ENCODE measurements around the gene AVPI1. TPM values are rescaled to one million over a fixed set of nuclear protein-coding genes. Genes with fewer than 3 reads are reported as not detected.

AVPI1 gene
- total RNA-seq, 4 donors from 2014 or later, result 34.2 to 136 (median 45.4) TPM

GRCh38 chr10:97631098-97631497 lies 55.9 kb downstream of the AVPI1 start:
- Histone ChIP-seq H3K4me1 (peaks cover 0 to 18% (median 4%) of the 10 kb centered on the region in 3 donors), H3K36me3 (no peaks in the 10 kb centered on the region), H3K27me3 (no peaks in the 10 kb centered on the region), H3K27ac (no peak overlapping the region), H3K9me3 (no peaks in the 10 kb centered on the region), H3K4me3 (no peak overlapping the region)
- no peak for TF ChIP-seq EP300 (IDR thresholded peaks at IDR 0.05)
- no peak for TF ChIP-seq POLR2A (IDR thresholded peaks at IDR 0.05)
- no peak for TF ChIP-seq POLR2AphosphoS5 (IDR thresholded peaks at IDR 0.05)
- TF ChIP-seq CTCF (IDR thresholded peaks at IDR 0.05), result no peak
- ATAC-seq, result no peak

GRCh38 chr10:97629289-97629688 lies 57.8 kb downstream of the AVPI1 start:
- H3K4me1 ChIP-seq, result peaks cover 0 to 18% (median 4%) of the 10 kb centered on the region in 3 donors
- no peak for TF ChIP-seq POLR2A (IDR thresholded peaks at IDR 0.05)
- no peak for TF ChIP-seq CTCF (IDR thresholded peaks at IDR 0.05)
- no peak for TF ChIP-seq EP300 (IDR thresholded peaks at IDR 0.05)
- TF ChIP-seq POLR2AphosphoS5 (IDR thresholded peaks at IDR 0.05), result no peak
- no peaks in the 10 kb centered on the region for H3K27me3 ChIP-seq
- H3K36me3 ChIP-seq, result no peaks in the 10 kb centered on the region
- H3K27ac ChIP-seq, result no peak overlapping the region
- H3K9me3 ChIP-seq, result no peaks in the 10 kb centered on the region
- no peak for ATAC-seq
- WGBS, 2 donors (ENCODE audit: low coverage in 1 of 2), result 100% methylated on average over 1 to 4 of the region's 5 CpGs
- no peak overlapping the region for H3K4me3 ChIP-seq

GRCh38 chr10:97628228-97628627 lies 58.8 kb downstream of the AVPI1 start:
- no peaks in the 10 kb centered on the region for H3K27me3 ChIP-seq
- H3K4me3 ChIP-seq, result no peak overlapping the region
- no peaks in the 10 kb centered on the region for H3K36me3 ChIP-seq
- TF ChIP-seq POLR2AphosphoS5 (IDR thresholded peaks at IDR 0.05), result no peak
- no peak for TF ChIP-seq CTCF (IDR thresholded peaks at IDR 0.05)
- TF ChIP-seq EP300 (IDR thresholded peaks at IDR 0.05), result no peak
- no peak for TF ChIP-seq POLR2A (IDR thresholded peaks at IDR 0.05)
- 50 to 72% methylated on average over 2 to 3 of the region's 3 CpGs for WGBS, 2 donors (ENCODE audit: low coverage in 1 of 2)
- no peak overlapping the region for H3K27ac ChIP-seq
- no peak for ATAC-seq
- peaks cover 0 to 14% (median 0%) of the 10 kb centered on the region in 3 donors for H3K4me1 ChIP-seq
- H3K9me3 ChIP-seq, result no peaks in the 10 kb centered on the region

- Histone ChIP-seq H3K27me3 (no peaks in the 10 kb centered on the region), H3K27ac (no peak overlapping the region), H3K4me3 (no peak overlapping the region), H3K36me3 (no peaks in the 10 kb centered on the region), H3K4me1 (peaks cover 0 to 12% (median 0%) of the 10 kb centered on the region in 3 donors), H3K9me3 (no peaks in the 10 kb centered on the region)
- 42 to 72% methylated on average over 4 of the region's 4 CpGs for WGBS, 2 donors (ENCODE audit: low coverage in 1 of 2)
- TF ChIP-seq CTCF (IDR thresholded peaks at IDR 0.05), result no peak
- no peak for ATAC-seq
These were observed 59.3 kb downstream of the AVPI1 start for GRCh38 chr10:97627731-97628130.

Other genes starting within 250 kb of the AVPI1 start
- gene EXOSC1, start 241.2 kb downstream of the AVPI1 start, total RNA-seq, result 10 to 100 TPM; 24.9 to 54.5 (median 28.0) TPM
- 10 to 100 TPM; 22.3 to 31.6 (median 25.3) TPM for gene ZDHHC16, start 241.1 kb downstream of the AVPI1 start, total RNA-seq
- gene MMS19, start 188.8 kb downstream of the AVPI1 start, total RNA-seq, result 10 to 100 TPM; 44.3 to 75.8 (median 51.8) TPM
- 10 to 100 TPM in 1 of 4 donors, 1 to 10 TPM in 3; 2.9 to 16.2 (median 8.9) TPM for gene UBTD1, start 188.3 kb downstream of the AVPI1 start, total RNA-seq
- gene ANKRD2, start 114.5 kb downstream of the AVPI1 start, total RNA-seq, result under 1 TPM in 1 of 4 donors, not detected in 3; 0.54 TPM
- gene HOGA1, start 102.9 kb downstream of the AVPI1 start, total RNA-seq, result 1 to 10 TPM in 2 of 4 donors, under 1 TPM in 2; 0.62 to 2.5 (median 1.1) TPM
- gene C10orf62, start 97.5 kb downstream of the AVPI1 start, total RNA-seq, result not detected
- 10 to 100 TPM in 1 of 4 donors, 1 to 10 TPM in 3; 1.2 to 10.3 (median 2.9) TPM for gene MORN4, start 53.7 kb downstream of the AVPI1 start, total RNA-seq
- gene PI4K2A, start 46.6 kb downstream of the AVPI1 start, total RNA-seq, result 10 to 100 TPM; 14.8 to 25.8 (median 22.7) TPM
- gene MARVELD1, start 26.5 kb upstream of the AVPI1 start, total RNA-seq, result 100 to 1,000 TPM in 1 of 4 donors, 10 to 100 TPM in 3; 33.8 to 126 (median 58.7) TPM
- gene ZFYVE27, start 49.9 kb upstream of the AVPI1 start, total RNA-seq, result 10 to 100 TPM in 3 of 4 donors, 1 to 10 TPM in 1; 6.7 to 24.2 (median 19.2) TPM
- gene SFRP5, start 84.8 kb upstream of the AVPI1 start, total RNA-seq, result 10 to 100 TPM; 11.9 to 34.4 (median 18.2) TPM
- gene GOLGA7B, start 162.6 kb upstream of the AVPI1 start, total RNA-seq, result under 1 TPM; 0.08 to 0.40 (median 0.23) TPM

Data from gastroesophageal sphincter (tissue), 4 donors.